Middle frontal gyrus (tissue), 1 donor: ENCODE data around the gene COA1.
"Not testable (repeated sequence)": the region's sequence is repeated elsewhere in the genome, so short reads cannot be mapped to it uniquely, and the experiment has no call there.

ENCODE experiments used
- DNase-seq: peaks from one replicate; pipeline ENCODE4 v3.0.0-alpha.2; 2015; ENCODE audit warnings: low spot score; ENCODE audit errors: extremely low spot score

The COA1 gene

GRCh38 chr7:43758029-43758821 is 28.9 kb upstream of the COA1 start, which contains the start of gene BLVRA:
Gene BLVRA, plus strand, starts transcription at chr7:43758680. Its CDS starts 12,479 bp downstream, at chr7:43771159.
- DNase-seq = no peak

DNA sequence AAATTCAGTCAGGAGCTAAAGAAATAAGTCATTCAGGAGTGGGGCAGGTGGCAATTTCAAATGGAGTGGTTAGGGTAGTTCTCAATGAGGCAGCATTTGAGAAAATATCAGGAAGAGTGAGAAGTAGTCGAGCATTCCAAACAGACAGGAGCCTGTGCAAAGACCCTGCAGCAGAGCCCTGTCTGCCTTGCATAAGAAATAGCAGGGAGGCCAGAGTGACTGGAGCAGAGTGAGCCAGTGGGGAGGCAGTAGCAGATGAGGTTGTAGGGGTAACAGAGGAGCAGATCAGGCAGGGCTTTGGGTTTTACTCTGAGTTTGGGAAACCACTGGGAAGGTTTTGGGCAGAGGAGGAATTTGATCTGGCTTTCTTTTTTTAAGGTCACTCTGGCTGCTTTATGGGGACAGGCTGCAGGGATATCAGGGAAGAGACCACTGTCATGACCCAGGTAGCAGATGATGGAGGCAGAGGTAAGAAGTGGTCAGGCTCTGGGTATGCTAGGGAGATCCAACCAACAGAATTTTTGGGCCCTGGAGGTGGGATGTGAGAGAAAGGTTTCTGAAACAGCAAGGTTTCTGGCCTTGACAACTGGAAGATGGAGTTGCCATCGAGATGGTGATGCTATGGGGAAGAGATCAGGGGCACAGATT is 27.9 kb upstream of the COA1 start:
- no peak for DNase-seq

DNA sequence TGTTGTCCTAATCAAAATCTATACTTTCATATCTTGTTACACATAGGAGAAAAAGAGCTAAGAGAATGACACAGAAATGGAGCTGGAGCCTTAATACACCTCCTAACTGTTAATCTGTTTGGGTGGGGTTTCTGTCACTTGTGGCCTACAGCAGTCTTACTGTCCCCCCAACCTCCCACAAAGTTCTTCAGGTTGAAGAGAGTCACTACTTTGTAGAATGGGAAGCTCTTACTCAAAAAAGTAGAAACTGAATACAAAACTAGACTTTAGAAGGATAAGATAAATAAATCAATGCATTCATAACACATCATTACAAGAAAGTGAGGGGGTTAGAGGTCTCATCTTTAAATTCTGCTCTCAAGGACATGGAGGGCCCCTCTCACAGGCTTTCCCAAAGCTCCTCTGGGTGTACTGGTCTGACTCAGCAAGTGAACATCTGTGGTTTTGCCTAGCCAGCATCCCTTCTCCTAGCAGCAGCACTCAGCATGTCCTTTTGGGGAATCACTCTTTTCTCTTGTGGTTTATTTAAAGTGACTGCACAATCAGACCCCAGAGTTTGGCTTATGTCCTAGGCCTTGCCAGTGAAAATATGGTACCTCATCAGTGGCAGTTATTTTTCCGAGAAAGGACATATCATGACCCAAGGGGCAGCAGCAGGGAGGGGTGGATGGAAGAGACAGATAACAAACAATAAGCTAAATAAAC is 27.2 kb upstream of the COA1 start:
- DNase-seq = no peak

DNA sequence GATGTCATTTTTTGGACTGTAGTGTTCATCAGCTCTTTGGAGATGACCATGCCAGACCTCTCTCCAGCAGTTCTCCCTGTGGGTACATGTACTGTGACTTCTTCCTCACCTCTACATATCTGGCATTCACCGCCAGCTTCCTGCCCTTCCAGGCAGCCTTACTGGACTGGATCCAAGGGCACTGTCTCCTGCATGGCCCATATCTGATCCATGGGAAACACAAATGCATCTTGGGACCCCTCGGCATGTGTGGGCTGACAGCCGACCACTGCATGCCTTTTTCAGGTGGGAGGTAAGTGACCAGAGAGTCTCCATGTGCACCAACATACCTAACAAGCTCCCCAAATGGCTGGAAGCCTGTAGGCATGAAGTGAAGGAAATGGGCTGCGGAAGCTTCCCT is 25.3 kb upstream of the COA1 start:
- no peak for DNase-seq

GRCh38 chr7:43753843-43754242 is 24.5 kb upstream of the COA1 start:
- DNase-seq = no peak

- DNase-seq = no peak
These were observed 24.0 kb upstream of the COA1 start for GRCh38 chr7:43753271-43753810.

DNA sequence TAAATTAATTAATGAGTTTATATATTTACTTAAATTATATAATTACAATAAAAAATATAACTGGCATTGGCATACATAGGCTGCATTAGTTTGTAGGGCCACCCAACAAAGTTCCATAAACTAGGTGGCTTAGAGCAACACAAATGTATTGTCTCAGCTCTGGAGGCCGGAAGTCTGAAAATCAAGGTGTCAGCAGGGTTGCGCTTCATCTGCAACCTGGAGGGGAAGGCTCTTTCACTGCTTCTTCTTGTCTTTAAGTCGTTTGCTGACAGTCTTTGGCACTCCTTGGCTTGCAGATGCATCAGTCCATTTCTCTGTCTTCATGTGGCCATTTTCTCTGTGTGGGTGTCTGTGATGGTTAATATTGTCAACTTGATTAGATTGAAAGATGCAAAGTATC is 23.1 kb upstream of the COA1 start:
- DNase-seq = no peak

DNA sequence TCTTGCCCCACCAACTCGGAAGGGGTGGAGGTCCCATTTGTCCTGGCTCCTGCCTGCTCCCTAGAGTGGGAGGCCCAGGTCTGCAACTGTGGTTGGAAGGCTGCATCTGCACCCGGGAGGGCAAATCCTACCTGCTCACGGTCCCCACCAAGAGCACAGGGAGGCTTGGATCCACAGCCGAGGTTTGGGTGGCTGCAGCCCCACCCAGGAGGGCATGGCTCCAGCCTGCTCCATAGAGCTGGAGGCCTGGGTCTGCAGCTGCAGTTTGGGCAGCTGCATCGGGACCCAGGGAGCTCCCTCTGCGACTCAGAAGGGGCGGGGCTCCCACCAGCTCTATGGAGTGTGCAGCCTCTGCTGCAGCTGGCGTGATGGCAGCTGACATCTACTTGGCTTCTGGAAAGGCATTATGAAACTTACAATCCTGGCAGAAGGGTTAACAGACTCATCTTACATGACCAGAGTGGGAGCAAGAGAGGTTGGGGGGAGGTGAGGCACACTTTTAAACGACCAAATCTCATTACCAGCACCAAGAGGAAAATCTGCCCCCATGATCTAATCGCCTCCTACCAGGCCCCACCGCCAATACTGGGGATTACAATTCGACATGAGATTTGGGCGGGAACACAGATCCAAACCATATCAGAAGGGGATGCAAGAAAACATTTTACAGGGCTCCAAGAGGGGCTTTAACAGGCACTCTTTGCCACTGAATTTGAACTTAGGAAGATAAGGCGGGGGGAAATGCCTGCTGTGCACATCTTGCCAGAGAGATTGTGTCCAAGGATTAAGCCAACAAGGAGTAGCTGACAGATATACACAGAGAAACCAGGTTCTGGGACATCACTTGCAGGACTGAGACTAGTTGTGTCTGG is 20.9 kb upstream of the COA1 start:
- DNase-seq = no peak

- no peak for DNase-seq
These were observed 20.1 kb upstream of the COA1 start for GRCh38 chr7:43749383-43749940.

- no peak for DNase-seq
These were observed 18.2 kb upstream of the COA1 start for GRCh38 chr7:43747328-43748105.

- DNase-seq = no peak
These were observed 13.4 kb upstream of the COA1 start for GRCh38 chr7:43742692-43743091.

DNA sequence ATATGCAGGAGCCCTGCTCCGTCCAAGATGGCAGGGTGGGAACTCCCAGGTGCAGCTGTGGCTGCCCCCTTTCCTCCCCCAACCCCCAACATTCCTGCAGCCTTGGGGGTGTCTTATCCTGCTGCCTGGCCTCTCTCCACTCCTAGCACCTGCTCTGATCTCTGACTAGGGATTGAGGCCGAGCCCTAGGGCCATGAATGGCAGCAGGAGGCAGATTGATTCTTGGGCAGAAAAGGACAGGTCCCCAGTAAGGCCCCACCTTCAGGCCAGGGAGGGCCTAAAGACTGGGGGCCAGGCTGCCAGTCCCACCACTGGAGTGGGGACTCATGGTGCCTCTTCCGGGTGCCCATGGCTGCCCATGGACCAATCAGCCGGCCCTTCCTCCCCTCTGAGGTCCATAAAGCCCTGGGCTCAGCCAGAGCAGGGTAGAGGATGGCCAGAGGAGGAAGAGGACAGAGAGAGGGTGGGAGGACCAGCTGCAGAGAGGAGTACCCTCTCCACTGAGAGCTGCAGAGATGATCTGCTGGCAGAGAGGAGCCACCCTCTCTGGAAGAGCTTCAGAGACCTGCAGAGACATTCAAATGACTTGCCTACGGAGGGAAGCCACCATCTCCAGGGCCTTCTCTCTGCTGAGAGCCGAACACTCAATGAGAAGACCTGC is 8.3 kb upstream of the COA1 start:
- DNase-seq = no peak

- no peak for DNase-seq
These were observed 6.7 kb upstream of the COA1 start for GRCh38 chr7:43735802-43736603.

DNA sequence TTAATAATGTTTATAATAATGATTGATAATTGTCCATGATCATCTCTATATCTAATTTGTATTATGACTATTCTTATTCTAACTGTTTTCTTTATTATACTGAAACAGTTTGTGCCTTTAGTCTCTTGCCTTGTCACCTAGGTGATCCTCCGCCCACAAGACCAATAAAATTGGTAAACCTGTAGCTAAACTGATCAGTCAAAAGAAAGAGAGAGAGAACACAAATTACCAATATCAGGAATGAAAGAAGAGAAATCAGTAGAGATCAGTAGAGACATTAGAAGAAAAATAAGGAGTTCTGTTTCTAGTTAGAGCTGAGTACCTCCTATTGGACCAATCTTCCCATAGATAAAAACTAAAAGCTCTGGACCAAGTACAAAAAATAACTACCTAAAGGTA is 6.1 kb upstream of the COA1 start:
- DNase-seq = no peak

DNA sequence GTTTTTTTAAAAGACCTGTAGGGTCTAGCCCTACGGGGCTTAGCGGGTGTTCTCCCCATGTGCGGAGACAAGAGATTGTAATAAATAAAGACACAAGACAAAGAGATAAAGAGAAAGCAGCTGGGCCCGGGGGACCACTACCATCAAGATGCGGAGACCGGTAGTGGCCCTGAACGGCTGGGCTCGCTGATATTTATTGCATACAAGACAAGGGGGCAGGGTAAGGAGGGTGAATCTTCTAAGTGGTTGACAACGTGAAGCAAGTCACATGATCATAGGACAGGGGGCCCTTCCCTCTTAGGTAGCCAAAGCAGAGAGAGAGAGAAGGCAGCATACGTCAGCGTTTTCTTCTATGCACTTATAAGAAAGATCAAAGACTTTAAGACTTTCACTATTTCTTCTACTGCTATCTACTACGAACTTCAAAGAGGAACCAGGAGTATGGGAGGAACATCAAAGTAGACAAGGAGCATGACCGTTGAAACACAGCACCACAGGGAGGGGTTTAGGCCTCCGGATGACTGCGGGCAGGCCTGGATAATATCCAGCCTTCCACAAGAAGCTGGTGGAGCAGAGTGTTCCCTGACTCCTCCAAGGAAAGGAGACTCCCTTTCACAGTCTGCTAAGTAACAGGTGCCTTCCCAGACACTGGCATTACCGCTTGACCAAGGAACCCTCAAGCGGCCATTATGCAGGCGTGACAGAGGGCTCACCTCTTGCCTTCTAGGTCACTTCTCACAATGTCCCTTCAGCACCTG is 5.4 kb upstream of the COA1 start:
- not testable (repeated sequence) for DNase-seq

DNA sequence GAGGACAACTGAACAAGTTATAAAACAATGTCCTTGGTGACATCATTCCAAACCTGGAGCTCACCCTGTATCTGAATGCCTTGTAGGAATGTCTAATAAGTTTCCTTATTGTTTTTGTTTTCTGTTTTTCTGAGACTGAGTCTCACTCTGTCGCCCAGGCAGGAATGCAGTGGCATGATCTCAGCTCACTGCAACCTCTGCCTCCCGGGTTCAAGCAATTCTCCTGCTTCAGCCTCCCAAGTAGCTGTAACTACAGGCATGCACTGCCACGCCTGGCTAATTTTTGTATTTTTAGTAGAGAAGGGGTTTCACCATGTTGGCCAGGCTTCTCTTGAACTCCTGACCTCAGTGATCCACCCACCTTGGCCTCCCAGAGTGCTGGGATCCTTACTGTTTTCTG is 2.2 kb upstream of the COA1 start:
- not testable (repeated sequence) for DNase-seq

- DNase-seq = no peak
These were observed 563 bp upstream of the COA1 start for GRCh38 chr7:43729924-43730248.

- DNase-seq = no peak
These were observed 1.8 kb downstream of the COA1 start for GRCh38 chr7:43727494-43727893.
